Lower leg skin (tissue), 3 donors: ENCODE data around the gene PLEKHH3.

ENCODE experiments used
- POLR2A ChIP-seq, 2 donors: fragments of 450-650 bp; IDR thresholded peaks; one replicate each; pipeline ENCODE4 v1.6.1; 2016 to 2017; ENCODE audit warnings: antibody characterized with exemption in 2 of 2, mild to moderate bottlenecking in 1 of 2, moderate library complexity in 1 of 2
- TF ChIP-seq, protein P1 (sequence below), 3 donors: fragments of 450-650 bp; IDR thresholded peaks; one replicate each; pipeline ENCODE4 v1.5.1; 2016; ENCODE audit warnings: antibody characterized with exemption in 3 of 3, mild to moderate bottlenecking in 3 of 3, moderate library complexity in 2 of 3

DNA sequence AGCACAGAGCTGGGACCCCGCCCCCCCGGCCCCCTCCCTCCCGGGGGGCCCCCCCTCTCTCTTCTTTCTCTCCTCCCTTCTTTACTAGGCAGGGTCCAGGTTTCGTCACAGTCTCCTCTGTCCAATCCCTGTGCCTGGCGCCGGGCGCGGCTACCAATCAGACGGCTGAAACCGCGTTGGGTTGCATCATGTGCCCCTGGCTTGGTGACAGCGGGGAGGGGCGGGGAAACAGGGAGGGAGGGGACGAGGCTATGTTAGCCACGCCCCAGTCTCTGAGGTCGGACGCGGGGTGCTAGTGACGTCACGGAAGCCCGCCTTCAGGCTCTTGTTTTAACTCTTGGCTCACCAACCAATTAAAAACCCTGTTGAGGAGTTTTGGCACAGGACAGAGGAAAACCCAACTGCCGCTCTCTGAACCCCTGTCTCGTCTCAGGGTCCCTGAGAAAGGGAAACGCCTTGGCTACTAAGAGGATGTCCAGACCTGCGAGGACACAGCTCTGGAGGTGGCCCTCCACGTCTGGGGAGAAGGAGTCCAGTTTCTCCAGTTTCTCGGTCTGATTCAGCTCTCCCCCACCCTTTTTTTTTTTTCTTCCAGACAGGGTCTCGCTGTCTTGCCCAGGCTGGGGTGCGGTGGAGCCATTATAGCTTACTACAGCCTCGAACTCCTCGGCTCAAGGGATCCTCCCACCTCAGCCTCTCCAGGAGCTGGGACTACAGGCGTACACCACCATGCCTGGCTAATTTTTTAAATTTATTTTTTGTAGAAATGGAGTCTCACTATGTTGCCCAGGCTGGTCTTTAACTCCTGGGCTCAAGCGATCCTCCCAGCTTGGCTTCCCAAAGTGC, 441 bp upstream of the PLEKHH3 start:
- TF ChIP-seq POLR2A (IDR thresholded peaks at IDR 0.05) = no peak
- TF ChIP-seq, protein P1, sequence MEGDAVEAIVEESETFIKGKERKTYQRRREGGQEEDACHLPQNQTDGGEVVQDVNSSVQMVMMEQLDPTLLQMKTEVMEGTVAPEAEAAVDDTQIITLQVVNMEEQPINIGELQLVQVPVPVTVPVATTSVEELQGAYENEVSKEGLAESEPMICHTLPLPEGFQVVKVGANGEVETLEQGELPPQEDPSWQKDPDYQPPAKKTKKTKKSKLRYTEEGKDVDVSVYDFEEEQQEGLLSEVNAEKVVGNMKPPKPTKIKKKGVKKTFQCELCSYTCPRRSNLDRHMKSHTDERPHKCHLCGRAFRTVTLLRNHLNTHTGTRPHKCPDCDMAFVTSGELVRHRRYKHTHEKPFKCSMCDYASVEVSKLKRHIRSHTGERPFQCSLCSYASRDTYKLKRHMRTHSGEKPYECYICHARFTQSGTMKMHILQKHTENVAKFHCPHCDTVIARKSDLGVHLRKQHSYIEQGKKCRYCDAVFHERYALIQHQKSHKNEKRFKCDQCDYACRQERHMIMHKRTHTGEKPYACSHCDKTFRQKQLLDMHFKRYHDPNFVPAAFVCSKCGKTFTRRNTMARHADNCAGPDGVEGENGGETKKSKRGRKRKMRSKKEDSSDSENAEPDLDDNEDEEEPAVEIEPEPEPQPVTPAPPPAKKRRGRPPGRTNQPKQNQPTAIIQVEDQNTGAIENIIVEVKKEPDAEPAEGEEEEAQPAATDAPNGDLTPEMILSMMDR (IDR thresholded peaks at IDR 0.05) = no peak
